ENCODE results near the gene OLR1. TPM values are rescaled to one million over a fixed set of nuclear protein-coding genes. Genes with fewer than 3 reads are reported as not detected.

OLR1 gene
- total RNA-seq (2012; rRNA removed) (2.5 and 3.2 TPM in 2 replicates), polyA plus RNA-seq (2012; rRNA removed) (2.8 and 4.1 TPM in 2 replicates), Bru-seq, nascent RNA (percentile 82 among the genes with signal in this experiment), BruChase-seq, experiment 1, labeled RNA remaining after a 6-hour chase (percentile 84 among the genes with signal in this experiment), BruChase-seq, experiment 2, labeled RNA remaining after a 2-hour chase (percentile 74 among the genes with signal in this experiment)
- 1.3 TPM in 2 replicates for polyA plus RNA-seq (2012; cell fraction: cytosol; rRNA removed)
- 0.23 and 2.8 TPM in 2 replicates for polyA plus RNA-seq (2012; cell fraction: nucleus; rRNA removed; ENCODE audit: low replicate concordance)
- long read RNA-seq, transcript OLR1-201 (6 exons, 2,462 nt), result major isoform, 32 of 63 reads
- long read RNA-seq, transcript OLR1-207 (5 exons, 732 nt), result minor isoform, 15 of 63 reads
- long read RNA-seq, partial matches to known transcripts, result 7 of 63 reads
- long read RNA-seq, other reads (novel, unspliced or antisense), result 9 of 63 reads

DNA sequence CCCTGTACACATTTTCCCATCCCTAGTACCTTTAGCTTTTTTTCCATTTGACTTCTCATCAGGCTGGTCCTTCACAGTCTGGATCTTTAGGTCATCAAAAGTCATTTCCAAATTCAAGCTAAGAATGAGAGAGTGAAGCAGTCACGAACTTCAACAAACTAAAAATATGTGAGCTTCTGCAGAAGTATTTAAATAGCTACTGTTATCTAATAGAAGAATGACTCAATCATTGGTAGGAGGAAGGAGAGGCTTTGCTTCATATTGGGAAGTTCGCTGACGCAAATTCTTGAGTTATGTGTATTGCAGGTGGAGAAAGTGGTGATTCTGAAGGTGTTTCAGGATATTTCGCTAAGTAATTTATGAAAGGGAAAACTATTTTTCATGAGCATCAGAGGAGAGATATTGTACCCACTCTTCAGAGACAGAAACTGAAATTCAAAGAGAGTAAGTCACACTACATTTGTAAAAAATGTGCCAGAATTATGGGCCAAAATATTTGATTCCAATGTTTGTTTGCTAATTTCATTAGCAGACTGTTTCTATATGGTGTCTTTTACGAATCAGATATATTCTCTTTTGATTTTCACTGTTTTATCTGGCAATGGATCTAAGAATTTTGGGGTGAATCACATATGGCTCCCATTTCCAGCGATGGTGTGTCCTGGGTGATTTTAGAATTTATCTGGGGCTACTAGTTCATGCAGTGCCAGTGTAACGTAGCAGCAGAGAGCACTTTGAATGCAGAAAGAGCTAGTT, at the start of gene OLR1:
TSS of gene OLR1 (minus strand) at position 160 of the 756 bp plus-strand sequence. CDS start at position 105, 55 bp downstream.
- no TSS peak for BruUV-seq (replicated peaks)

More for the DNA sequence above, at the start of gene OLR1:
- Histone ChIP-seq H3K9me3 (ENCODE audit: control insufficient read depth, insufficient read depth, low read length) (no peaks in the 10 kb centered on the region), H4K8ac (ENCODE audit: low read depth in 2 of 2, low read length in 2 of 2) (peak within 1 kb of the TSS in 1 of 2 experiments; percentile 42; a peak in 1 of 4 replicates), H3K9me1 (ENCODE audit: insufficient read depth, low read length) (no peaks in the 10 kb centered on the region), H2BK15ac (ENCODE audit: low read depth, low read length) (0 out of 3 replicates have a peak within 1 kb of the TSS, but pooled peaks have one; percentile 62), H3K18ac (ENCODE audit: low read depth, low read length) (peak within 1 kb of the TSS; percentile 88; the same call in 1 of the 2 replicates), H3K14ac (replicated peaks; ENCODE audit: low read depth, low read length) (0 out of 2 replicates have a peak within 1 kb of the TSS, but pooled peaks have one; percentile 37), H2AK9ac (replicated peaks; ENCODE audit: low read depth, low read length, poor library complexity) (no peak within 1 kb of the TSS), H2BK120ac (ENCODE audit: low read depth, low read length) (peak within 1 kb of the TSS; percentile 83), H4K5ac (ENCODE audit: low read depth, low read length) (peak within 1 kb of the TSS; percentile 90; the same call in 1 of the 2 replicates), H3K23ac (ENCODE audit: low read depth, low read length) (no peak within 1 kb of the TSS), H2BK20ac (ENCODE audit: low read depth, low read length) (peak within 1 kb of the TSS; percentile 87), H4K91ac (ENCODE audit: insufficient read depth, low read depth, low read length) (no peak within 1 kb of the TSS; the same call in 1 of the 2 replicates), H3K4me1 (ENCODE audit: control insufficient read depth, insufficient read depth, low read length) (peaks cover 9% of the 10 kb centered on the region), H3K27ac (ENCODE audit: insufficient read depth, low read length) (no peak within 1 kb of the TSS), H4K20me1 (ENCODE audit: insufficient read depth, low read length) (no peaks in the 10 kb centered on the region), H3K9ac (ENCODE audit: low read depth, low read length) (no peak within 1 kb of the TSS), H2BK5ac (ENCODE audit: low read depth, low read length, poor library complexity, severe bottlenecking) (peak within 1 kb of the TSS; percentile 66), H3K79me1 (ENCODE audit: low read depth in 1 of 2, low read length in 2 of 2) (0 out of 4 replicates have a peak, but pooled peaks cover 0 to 4% of the 10 kb centered on the region in 2 experiments), H3K4me3 (ENCODE audit: insufficient read depth, low read depth, low read length) (no peak within 1 kb of the TSS), H3K27me3 (ENCODE audit: control insufficient read depth, insufficient read depth, low read length) (no peaks in the 10 kb centered on the region), H2AFZ (replicated peaks; ENCODE audit: low read length, poor library complexity) (no peak within 1 kb of the TSS), H3K4me2 (ENCODE audit: low read depth, low read length) (peak within 1 kb of the TSS; percentile 59; the same call in 1 of the 2 replicates), H2AK5ac (ENCODE audit: low read depth, low read length) (peak within 1 kb of the TSS; percentile 67; the same call in 1 of the 2 replicates), H3K36me3 (ENCODE audit: control insufficient read depth, insufficient read depth, low read length) (no peaks in the 10 kb centered on the region), H3K56ac (ENCODE audit: extremely low read depth, insufficient read depth, low read length) (peak within 1 kb of the TSS; percentile 35; the same call in 1 of the 2 replicates), H3K4ac (ENCODE audit: low read depth, low read length) (peak within 1 kb of the TSS; percentile 50; the same call in 1 of the 2 replicates)
- in situ Hi-C loops (cut with MboI; ENCODE audit: low sequenced_read_pairs) (no loop called here), intact Hi-C loops (cut with micrococcal nuclease) (no loop called here), dilution Hi-C loops (cut with HindIII; ENCODE audit: low sequenced_read_pairs, unreplicated experiment) (no loop called here)
- no peak for TF ChIP-seq MAFK (IDR thresholded peaks at IDR 0.05; ENCODE audit: low read depth, low read length)
- no peak for TF ChIP-seq RCOR1 (IDR thresholded peaks at IDR 0.05; ENCODE audit: insufficient replicate concordance, low read length)
- peak; percentile 44; the same call in 1 of the 2 replicates for TF ChIP-seq CEBPB (IDR thresholded peaks at IDR 0.05; ENCODE audit: low read depth, low read length)
- ATAC-seq (ENCODE audit: low read depth) (peak; percentile 10; the same call in 1 of the 2 replicates), DNase-seq (peak; percentile 55)
- POLR2A ChIA-PET (ENCODE audit: unreplicated experiment), result interaction anchor here (0.6 to 1.1 kb wide), 2 partner anchors 40 to 45 kb away, joined by 3 read pairs; partner anchors contain the start of gene GABARAPL1
- no CpG with 5 or more reads among the region's 7 CpGs for WGBS, 2 experiments (ENCODE audit: extremely low coverage in 2 of 2, insufficient read length in 1 of 2)
- CTCF ChIA-PET, result interaction anchor here (1.5 kb wide), 1 partner anchor 19 kb away, joined by 7 read pairs; no protein-coding TSS in a partner anchor

Data from IMR-90 (cell line).